H1 (cell line): ENCODE results near the gene OLIG2. TPM values are rescaled to one million over a fixed set of nuclear protein-coding genes. Genes with fewer than 3 reads are reported as not detected.

Experiments
- CTCF ChIA-PET: fragments of 300-600 bp; sonication (Branson Sonifier 250); formaldehyde crosslinking; loops from one replicate; lab custom pipeline; 2021; ENCODE audit not compliant: partially characterized antibody; lab: Charles Lee
- POLR2A ChIA-PET: fragments of 300-600 bp; sonication (Branson Sonifier 250); formaldehyde crosslinking; loops from one replicate; lab custom pipeline; 2021; ENCODE audit warnings: inconsistent platforms; ENCODE audit not compliant: partially characterized antibody; lab: Charles Lee
- DNase-seq, 2 experiments: peaks; one replicate each; pipeline versions ENCODE4 v3.0.0 to v3.0.0-alpha.2; 2010 to 2022; ENCODE audit warnings: low spot score in 2 of 2, low read depth in 1 of 2, mixed read lengths in 1 of 2
- FAIRE-seq: peaks from 2 replicates; lab custom pipeline; 2011; peaks lifted over from hg19 to GRCh38; lab: Jason Lieb, UNC
- H2AFZ ChIP-seq: 2 replicates; pipeline ENCODE4 v1.8.1; 2012; ENCODE audit warnings: low read length, inconsistent platforms
- H2AK5ac ChIP-seq: 2 replicates; pipeline ENCODE4 v1.6.1; 2013; ENCODE audit warnings: low read depth, low read length
- H2BK120ac ChIP-seq: replicated peaks from 2 replicates; pipeline ENCODE3; 2013; ENCODE audit warnings: low read depth, low read length, inconsistent platforms
- H2BK12ac ChIP-seq: 2 replicates; pipeline ENCODE4 v1.6.1; 2013; ENCODE audit warnings: low read depth, low read length
- H2BK15ac ChIP-seq: 2 replicates; pipeline ENCODE4 v1.6.1; 2013; ENCODE audit warnings: low read length
- H2BK20ac ChIP-seq: 2 replicates; pipeline ENCODE4 v1.6.1; 2013; ENCODE audit warnings: low read length
- H2BK5ac ChIP-seq: 2 replicates; pipeline ENCODE4 v1.6.1; 2013; ENCODE audit warnings: low read depth, low read length
- H3K14ac ChIP-seq: 2 replicates; pipeline ENCODE4 v1.6.1; 2013; ENCODE audit warnings: inconsistent platforms; ENCODE audit not compliant: insufficient read length
- H3K18ac ChIP-seq: 2 replicates; pipeline ENCODE4 v1.6.1; 2013; ENCODE audit warnings: low read length; ENCODE audit errors: extremely low read depth
- H3K23ac ChIP-seq: 2 replicates; pipeline ENCODE4 v1.6.1; 2013; ENCODE audit warnings: inconsistent platforms; ENCODE audit not compliant: insufficient read length
- H3K23me2 ChIP-seq: 2 replicates; pipeline ENCODE4 v1.6.1; 2013; ENCODE audit warnings: low read depth, low read length
- H3K27ac ChIP-seq: 2 replicates; pipeline ENCODE4 v1.6.1; 2011; ENCODE audit warnings: low read depth, low read length, inconsistent platforms
- H3K27me3 ChIP-seq, 4 experiments: replicated peaks in 1 of 4; 1 replicate in 1 of 4; 2 replicates in 3 of 4; pipeline versions ENCODE4 v1.6.1 to v1.8.1; 2011 to 2013; ENCODE audit warnings: low read length in 3 of 4, mild to moderate bottlenecking in 3 of 4, inconsistent platforms in 2 of 4, mixed read lengths in 2 of 4, moderate library complexity in 1 of 4; ENCODE audit not compliant: control insufficient read depth in 3 of 4, insufficient read depth in 3 of 4; ENCODE audit errors: extremely low read depth in 1 of 4
- H3K36me3 ChIP-seq, 4 experiments: 2 replicates each; pipeline versions ENCODE4 v1.6.1 to v1.8.1; 2011 to 2013; ENCODE audit warnings: mild to moderate bottlenecking in 4 of 4, low read length in 3 of 4, moderate library complexity in 2 of 4, control low read depth in 1 of 4, inconsistent platforms in 1 of 4; ENCODE audit not compliant: insufficient read depth in 4 of 4, control insufficient read depth in 2 of 4
- H3K4ac ChIP-seq: replicated peaks from 2 replicates; pipeline ENCODE3; 2013; ENCODE audit warnings: low read length, low read depth, mixed read lengths, inconsistent platforms; ENCODE audit not compliant: insufficient read length
- H3K4me1 ChIP-seq, 4 experiments: replicated peaks in 1 of 4; 1 replicate in 1 of 4; 2 replicates in 3 of 4; pipeline versions ENCODE4 v1.6.1 to v1.8.1; 2011 to 2013; ENCODE audit warnings: low read length in 3 of 4, inconsistent platforms in 2 of 4, mixed read lengths in 1 of 4; ENCODE audit not compliant: insufficient read depth in 4 of 4, control insufficient read depth in 3 of 4
- H3K4me2 ChIP-seq, 2 experiments: 2 replicates each; pipeline versions ENCODE4 v1.6.1 to v1.8.1; 2011 to 2013; ENCODE audit warnings: low read depth in 2 of 2, low read length in 2 of 2, control low read depth in 1 of 2, inconsistent platforms in 1 of 2, mild to moderate bottlenecking in 1 of 2; ENCODE audit not compliant: insufficient read depth in 1 of 2
- H3K4me3 ChIP-seq, 4 experiments: fragments of 200-600, 300-600 bp in 1 of 4; sonication (generic), shearing (Covaris generic), sonication (Bioruptor Twin) in 1 of 4; 2 replicates each; pipeline versions ENCODE4 v1.5.1 to v1.8.1; 2011 to 2016; ENCODE audit warnings: low read length in 4 of 4, low read depth in 3 of 4, control low read depth in 2 of 4, inconsistent platforms in 2 of 4, mild to moderate bottlenecking in 2 of 4, mixed read lengths in 1 of 4, moderate library complexity in 1 of 4; ENCODE audit not compliant: insufficient read depth in 2 of 4; ENCODE audit errors: extremely low read depth in 1 of 4
- H3K56ac ChIP-seq: replicated peaks from 2 replicates; pipeline ENCODE3; 2013; ENCODE audit warnings: low read depth, mild to moderate bottlenecking, mixed read lengths, low read length, inconsistent platforms; ENCODE audit not compliant: insufficient read length
- H3K79me1 ChIP-seq: 2 replicates; pipeline ENCODE4 v1.6.1; 2013; ENCODE audit warnings: low read depth, low read length, control low read depth
- H3K79me2 ChIP-seq, 2 experiments: 2 replicates each; pipeline versions ENCODE4 v1.6.1 to v1.8.1; 2012 to 2013; ENCODE audit warnings: low read length in 2 of 2, mild to moderate bottlenecking in 2 of 2, inconsistent platforms in 1 of 2; ENCODE audit not compliant: insufficient read depth in 2 of 2, control insufficient read depth in 1 of 2
- H3K9ac ChIP-seq, 4 experiments: replicated peaks in 1 of 4; 1 replicate in 1 of 4; 2 replicates in 3 of 4; pipeline versions ENCODE4 v1.6.1 to v1.8.1; 2011 to 2013; ENCODE audit warnings: low read depth in 3 of 4, low read length in 3 of 4, control low read depth in 2 of 4, mild to moderate bottlenecking in 2 of 4, moderate library complexity in 2 of 4, inconsistent platforms in 1 of 4; ENCODE audit errors: extremely low read depth in 1 of 4
- H3K9me3 ChIP-seq, 2 experiments: 2 replicates each; pipeline versions ENCODE4 v1.6.1 to v1.8.1; 2012 to 2013; ENCODE audit warnings: mild to moderate bottlenecking in 2 of 2, moderate library complexity in 2 of 2, control low read depth in 1 of 2, inconsistent platforms in 1 of 2, low read depth in 1 of 2, low read length in 1 of 2, mixed read lengths in 1 of 2; ENCODE audit not compliant: insufficient read depth in 2 of 2
- H4K20me1 ChIP-seq, 2 experiments: replicated peaks in 1 of 2; 2 replicates each; pipeline versions ENCODE3 to v1.8.1; 2011 to 2013; ENCODE audit warnings: inconsistent platforms in 2 of 2, low read length in 2 of 2, mild to moderate bottlenecking in 1 of 2; ENCODE audit not compliant: insufficient read depth in 2 of 2, control insufficient read depth in 1 of 2
- H4K5ac ChIP-seq: 2 replicates; pipeline ENCODE4 v1.6.1; 2013; ENCODE audit warnings: low read length, low read depth, mixed read lengths, inconsistent platforms; ENCODE audit not compliant: insufficient read length
- H4K8ac ChIP-seq: 2 replicates; pipeline ENCODE4 v1.8.0; 2013; ENCODE audit warnings: mild to moderate bottlenecking, moderate library complexity, low read length, inconsistent platforms; ENCODE audit not compliant: insufficient read depth; ENCODE audit errors: extremely low read depth
- H4K91ac ChIP-seq: replicated peaks from 2 replicates; pipeline ENCODE3; 2013; ENCODE audit warnings: low read length, mixed read lengths, inconsistent platforms; ENCODE audit not compliant: insufficient read length
- ASH2L ChIP-seq: fragments of 200-600, 300-600 bp; sonication (generic); IDR thresholded peaks from one replicate; pipeline ENCODE4 v1.7.1; 2017; ENCODE audit warnings: low read length
- BACH1 ChIP-seq: IDR thresholded peaks from 2 replicates; pipeline ENCODE4 v1.6.1; 2012; ENCODE audit warnings: low read length, improper control_type of control experiment
- FOSL1 ChIP-seq: IDR thresholded peaks from 2 replicates; pipeline ENCODE4 v1.6.1; 2011; ENCODE audit warnings: mild to moderate bottlenecking, low read depth, low read length, moderate library complexity; ENCODE audit not compliant: insufficient read depth
- HDAC2 ChIP-seq, 2 experiments: fragments of 300-600 bp in 1 of 2; sonication (generic) in 1 of 2; IDR thresholded peaks; 2 replicates each; pipeline ENCODE4 v1.6.1; 2011 to 2012; ENCODE audit warnings: low read depth in 2 of 2, low read length in 2 of 2, mild to moderate bottlenecking in 2 of 2, moderate library complexity in 2 of 2, borderline replicate concordance in 1 of 2, inconsistent platforms in 1 of 2
- KDM1A ChIP-seq: fragments of 200-600, 300-600 bp; sonication (generic); IDR thresholded peaks from 2 replicates; pipeline ENCODE4 v1.7.1; 2016; ENCODE audit warnings: mild to moderate bottlenecking, low read length, borderline replicate concordance
- NANOG ChIP-seq: IDR thresholded peaks from 2 replicates; pipeline ENCODE4 v1.6.1; 2011; ENCODE audit warnings: low read length, low read depth, mild to moderate bottlenecking, inconsistent platforms; ENCODE audit not compliant: insufficient read depth, poor library complexity, severe bottlenecking
- RFX5 ChIP-seq: IDR thresholded peaks from 2 replicates; pipeline ENCODE4 v1.6.1; 2011; ENCODE audit warnings: low read depth, low read length, improper control_type of control experiment, borderline replicate concordance
- RXRA ChIP-seq: IDR thresholded peaks from 2 replicates; pipeline ENCODE4 v1.6.1; 2011; ENCODE audit warnings: low read depth, mild to moderate bottlenecking, low read length, moderate library complexity; ENCODE audit not compliant: insufficient read depth
- SAP30 ChIP-seq: fragments of 300-600 bp; sonication (generic); IDR thresholded peaks from 2 replicates; pipeline ENCODE4 v1.7.1; 2012; ENCODE audit warnings: low read length, moderate library complexity, mild to moderate bottlenecking, inconsistent platforms; ENCODE audit not compliant: insufficient read depth, insufficient replicate concordance
- TAF1 ChIP-seq: IDR thresholded peaks from 2 replicates; pipeline ENCODE4 v1.6.1; 2011; ENCODE audit warnings: mild to moderate bottlenecking, low read depth, low read length
- USF2 ChIP-seq: IDR thresholded peaks from 2 replicates; pipeline ENCODE4 v1.6.1; 2011; ENCODE audit warnings: low read length, improper control_type of control experiment
- WGBS, 2 experiments: shearing (Covaris generic) in 1 of 2; methylation state at CpG; one replicate each; pipeline versions ENCODE4 v1.1.6 to v1.1.7; 2013 to 2015; ENCODE audit warnings: low lambda C conversion rate in 2 of 2, mixed read lengths in 2 of 2, inconsistent platforms in 1 of 2, low coverage in 1 of 2, missing lambda C conversion rate in 1 of 2; ENCODE audit not compliant: insufficient replicate concordance in 2 of 2, insufficient coverage in 1 of 2, insufficient read length in 1 of 2; ENCODE audit errors: extremely low coverage in 1 of 2, missing lambda C conversion rate in 1 of 2; 5-methylcytosine and 5-hydroxymethylcytosine counted together
- polyA plus RNA-seq, 7 experiments: library from polyadenylated mRNA; depleted of rRNA in 3 of 7; stranded (reverse) in 5 of 7; unstranded in 2 of 7; fragments of >200 nt in 5 of 7; fragments of 200-250 nt in 2 of 7; gene quantifications; 1 replicate in 5 of 7; 2 replicates in 1 of 7; 4 replicates in 1 of 7; pipeline versions ENCODE4 v1.2.1 to v1.2.3, GENCODE V29; 2011 to 2013; ENCODE audit warnings: missing spikeins in 2 of 7, mixed read lengths in 2 of 7
- total RNA-seq: library from RNA; stranded (reverse); fragmentation: NEBNext Ultra II Directional; extraction: Animal tissue kit (Norgen Biotek cat#: 25700); gene quantifications from 2 replicates; pipeline ENCODE4 v1.2.1, GENCODE V29; 2021
- TF ChIP-seq, protein P1 (sequence below): IDR thresholded peaks from 2 replicates; pipeline ENCODE4 v1.6.1; 2012; ENCODE audit warnings: inconsistent platforms

OLIG2 gene
- total and polyA plus RNA-seq, 2 of the 8 experiments (the other 6 are each of a cell fraction or from before 2014, with no cell fraction given): 0.79 TPM; not detected in 1

DNA sequence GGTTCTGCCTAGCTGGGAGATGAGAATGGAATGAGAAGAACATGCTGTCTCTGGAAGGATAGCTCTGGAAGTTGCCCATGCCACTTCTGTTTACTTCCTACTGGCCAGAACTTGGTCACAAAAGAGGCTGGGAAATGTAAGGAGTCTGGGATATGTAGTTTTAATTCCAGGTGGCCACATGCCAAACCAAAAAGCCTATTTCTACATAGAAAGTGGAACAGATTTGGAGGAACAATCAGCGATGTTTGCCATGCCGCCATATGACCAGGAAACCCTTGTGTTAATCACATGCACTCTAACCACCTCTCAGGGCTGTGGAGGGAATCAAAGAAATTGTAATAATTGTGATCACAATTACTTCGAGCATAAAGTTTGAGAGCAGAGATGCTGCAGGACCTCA is 10.0 kb upstream of the OLIG2 start:
- no peak overlapping the region for H3K18ac ChIP-seq
- H2BK15ac ChIP-seq: no peak overlapping the region
- no peak overlapping the region for H4K5ac ChIP-seq
- no peaks in the 10 kb centered on the region; a peak in 1 of 4 replicates for H3K9me3 ChIP-seq
- ChIA-PET CTCF (interaction anchor here (0.6 to 2.1 kb wide), 4 partner anchors 14 to 182 kb away, joined by 3 to 9 read pairs (median 3); no protein-coding TSS in a partner anchor), POLR2A (no interaction called here)
- no peak for FAIRE-seq
- no peaks in the 10 kb centered on the region for H4K20me1 ChIP-seq
- H3K4me1 ChIP-seq: peaks cover 0 to 4% (median 0%) of the 10 kb centered on the region in 4 experiments; a peak in 3 of 7 replicates
- no peak overlapping the region for H3K56ac ChIP-seq
- H4K91ac ChIP-seq: no peak overlapping the region
- H3K79me1 ChIP-seq: no peaks in the 10 kb centered on the region
- no peak for DNase-seq
- H2BK5ac ChIP-seq: no peak overlapping the region
- 88% methylated on average over 3 of the region's 3 CpGs; no CpG with 5 or more reads in 1 of the 2 experiments for WGBS, 2 experiments
- H2AFZ ChIP-seq: no peak overlapping the region
- no peak overlapping the region for H2BK120ac ChIP-seq
- H3K23me2 ChIP-seq: peaks cover 3% of the 10 kb centered on the region; the same call in 1 of the 2 replicates
- no peak overlapping the region for H2AK5ac ChIP-seq
- no peak overlapping the region for H3K4me3 ChIP-seq
- no peak overlapping the region for H4K8ac ChIP-seq
- no peak overlapping the region for H2BK20ac ChIP-seq
- no peak overlapping the region for H3K4me2 ChIP-seq
- no peaks in the 10 kb centered on the region for H3K36me3 ChIP-seq
- no peak overlapping the region for H2BK12ac ChIP-seq
- H3K9ac ChIP-seq: no peak overlapping the region
- H3K27me3 ChIP-seq: peaks cover 28 to 37% (median 34%) of the 10 kb centered on the region in 4 experiments
- H3K4ac ChIP-seq: no peak overlapping the region
- no peak overlapping the region for H3K27ac ChIP-seq
- no peak overlapping the region for H3K23ac ChIP-seq
- no peaks in the 10 kb centered on the region for H3K79me2 ChIP-seq
- H3K14ac ChIP-seq: no peak overlapping the region
- TF ChIP-seq BACH1 (no peak), SAP30 (no peak), ASH2L (no peak), USF2 (no peak), RFX5 (no peak), TAF1 (no peak), NANOG (no peak), RXRA (no peak), FOSL1 (no peak), HDAC2 (IDR thresholded peaks at IDR 0.05; ENCODE audit: borderline replicate concordance in 1 of 2, low read depth in 2 of 2, low read length in 2 of 2) (no peak), KDM1A (no peak)
- TF ChIP-seq, protein P1, sequence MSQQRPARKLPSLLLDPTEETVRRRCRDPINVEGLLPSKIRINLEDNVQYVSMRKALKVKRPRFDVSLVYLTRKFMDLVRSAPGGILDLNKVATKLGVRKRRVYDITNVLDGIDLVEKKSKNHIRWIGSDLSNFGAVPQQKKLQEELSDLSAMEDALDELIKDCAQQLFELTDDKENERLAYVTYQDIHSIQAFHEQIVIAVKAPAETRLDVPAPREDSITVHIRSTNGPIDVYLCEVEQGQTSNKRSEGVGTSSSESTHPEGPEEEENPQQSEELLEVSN: no peak
